Uterus (tissue), 4 donors: ENCODE results near the gene INPPL1. TPM values are rescaled to one million over a fixed set of nuclear protein-coding genes. Genes with fewer than 3 reads are reported as not detected.

Source experiments
- DNase-seq, 2 donors: peaks; one replicate each; pipeline ENCODE4 v3.0.0-alpha.2; 2019 to 2020
- H3K27ac ChIP-seq, 2 donors: fragments of 200-600 bp; sonication (generic); 1 replicate in 1 of 2; 2 replicates in 1 of 2; pipeline ENCODE4 v1.5.1; 2016 to 2018
- H3K27me3 ChIP-seq, 2 donors: fragments of 200-600 bp; sonication (generic); one replicate each; pipeline ENCODE4 v1.5.1; 2018 to 2019; ENCODE audit warnings: control low read depth in 1 of 2
- H3K36me3 ChIP-seq, 2 donors: fragments of 200-600 bp; sonication (generic); one replicate each; pipeline ENCODE4 v1.5.1; 2019; ENCODE audit warnings: control low read depth in 1 of 2
- H3K4me1 ChIP-seq, 2 donors: fragments of 200-600 bp; sonication (generic); one replicate each; pipeline ENCODE4 v1.5.1; 2018 to 2019; ENCODE audit warnings: control low read depth in 1 of 2
- H3K4me3 ChIP-seq, 2 donors: fragments of 200-600 bp; sonication (generic); 1 replicate in 1 of 2; 2 replicates in 1 of 2; pipeline ENCODE4 v1.5.1; 2018 to 2019; ENCODE audit warnings: mild to moderate bottlenecking in 1 of 2
- H3K9me3 ChIP-seq, 2 donors: fragments of 200-600 bp; sonication (generic); one replicate each; pipeline ENCODE4 v1.5.1; 2019; ENCODE audit warnings: control low read depth in 1 of 2
- POLR2A ChIP-seq, 2 donors: fragments of 450-650 bp; IDR thresholded peaks; one replicate each; pipeline ENCODE4 v1.6.1; 2016; ENCODE audit warnings: antibody characterized with exemption in 2 of 2, mild to moderate bottlenecking in 1 of 2, moderate library complexity in 1 of 2
- intact Hi-C: fragments of 100-400 bp; cut with DNase I; formaldehyde crosslinking; loops from one replicate; pipeline ENCODE4 v1.15.1; 2023; ENCODE audit warnings: low total_unique reads
- total RNA-seq, 4 donors: library from RNA; depleted of rRNA in 3 of 4; stranded (reverse); fragments of >200 nt in 3 of 4; gene quantifications; one replicate each; pipeline versions ENCODE4 v1.1.0 to v1.2.4, GENCODE V29; 2014 to 2023
- TF ChIP-seq, protein P1 (sequence below), 4 experiments: fragments of 200-600 bp in 2 of 4; fragments of 450-650 bp in 2 of 4; sonication (generic) in 2 of 4; IDR thresholded peaks; one replicate each; pipeline ENCODE4 v1.5.1; 2016 to 2019; ENCODE audit warnings: antibody characterized with exemption in 4 of 4, mild to moderate bottlenecking in 2 of 4, moderate library complexity in 1 of 4
- donor health status: DM: yes; HTN: yes; CAD: no.

The INPPL1 gene
- total RNA-seq, 4 donors from 2014 or later, result 47.1 to 200 (median 50.8) TPM

DNA sequence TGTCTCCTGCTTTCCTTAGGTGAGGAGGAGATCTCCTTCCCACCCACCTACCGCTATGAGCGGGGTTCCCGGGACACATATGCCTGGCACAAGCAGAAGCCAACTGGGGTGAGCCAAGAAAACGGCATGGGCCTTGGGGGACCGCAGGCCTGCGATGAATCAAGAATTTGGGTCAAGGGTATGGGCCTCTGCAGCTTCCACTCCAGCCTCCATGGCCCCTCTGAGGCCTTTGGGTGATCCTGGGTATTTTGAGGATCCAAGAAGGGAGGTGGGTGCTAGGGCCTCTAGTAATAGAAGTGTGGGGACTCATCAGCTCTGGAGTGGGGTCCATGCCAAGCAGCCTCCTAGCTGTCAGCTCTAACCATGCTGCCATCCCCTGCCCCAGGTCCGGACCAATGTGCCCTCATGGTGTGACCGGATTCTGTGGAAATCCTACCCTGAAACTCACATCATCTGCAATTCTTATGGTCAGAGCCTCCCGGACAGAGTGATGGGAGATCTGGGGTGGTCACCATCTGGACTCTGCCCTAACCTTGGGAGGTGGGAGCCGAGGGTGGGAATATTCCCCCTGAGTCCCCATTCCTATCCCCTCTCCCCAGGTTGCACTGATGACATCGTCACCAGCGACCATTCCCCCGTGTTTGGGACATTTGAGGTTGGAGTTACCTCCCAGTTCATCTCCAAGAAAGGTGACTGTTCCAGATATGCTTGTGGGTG lies 8.6 kb downstream of the INPPL1 start:
- no peaks in the 10 kb centered on the region for H3K36me3 ChIP-seq
- H3K9me3 ChIP-seq, result no peaks in the 10 kb centered on the region
- DNase-seq, result no peak
- no peaks in the 10 kb centered on the region for H3K27me3 ChIP-seq
- no peaks in the 10 kb centered on the region for H3K4me1 ChIP-seq
- no peak overlapping the region for H3K4me3 ChIP-seq
- no peak for TF ChIP-seq POLR2A (IDR thresholded peaks at IDR 0.05)
- TF ChIP-seq, protein P1, sequence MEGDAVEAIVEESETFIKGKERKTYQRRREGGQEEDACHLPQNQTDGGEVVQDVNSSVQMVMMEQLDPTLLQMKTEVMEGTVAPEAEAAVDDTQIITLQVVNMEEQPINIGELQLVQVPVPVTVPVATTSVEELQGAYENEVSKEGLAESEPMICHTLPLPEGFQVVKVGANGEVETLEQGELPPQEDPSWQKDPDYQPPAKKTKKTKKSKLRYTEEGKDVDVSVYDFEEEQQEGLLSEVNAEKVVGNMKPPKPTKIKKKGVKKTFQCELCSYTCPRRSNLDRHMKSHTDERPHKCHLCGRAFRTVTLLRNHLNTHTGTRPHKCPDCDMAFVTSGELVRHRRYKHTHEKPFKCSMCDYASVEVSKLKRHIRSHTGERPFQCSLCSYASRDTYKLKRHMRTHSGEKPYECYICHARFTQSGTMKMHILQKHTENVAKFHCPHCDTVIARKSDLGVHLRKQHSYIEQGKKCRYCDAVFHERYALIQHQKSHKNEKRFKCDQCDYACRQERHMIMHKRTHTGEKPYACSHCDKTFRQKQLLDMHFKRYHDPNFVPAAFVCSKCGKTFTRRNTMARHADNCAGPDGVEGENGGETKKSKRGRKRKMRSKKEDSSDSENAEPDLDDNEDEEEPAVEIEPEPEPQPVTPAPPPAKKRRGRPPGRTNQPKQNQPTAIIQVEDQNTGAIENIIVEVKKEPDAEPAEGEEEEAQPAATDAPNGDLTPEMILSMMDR (IDR thresholded peaks at IDR 0.05), result no peak
- intact Hi-C loops, result no loop called here
- no peak overlapping the region for H3K27ac ChIP-seq

DNA sequence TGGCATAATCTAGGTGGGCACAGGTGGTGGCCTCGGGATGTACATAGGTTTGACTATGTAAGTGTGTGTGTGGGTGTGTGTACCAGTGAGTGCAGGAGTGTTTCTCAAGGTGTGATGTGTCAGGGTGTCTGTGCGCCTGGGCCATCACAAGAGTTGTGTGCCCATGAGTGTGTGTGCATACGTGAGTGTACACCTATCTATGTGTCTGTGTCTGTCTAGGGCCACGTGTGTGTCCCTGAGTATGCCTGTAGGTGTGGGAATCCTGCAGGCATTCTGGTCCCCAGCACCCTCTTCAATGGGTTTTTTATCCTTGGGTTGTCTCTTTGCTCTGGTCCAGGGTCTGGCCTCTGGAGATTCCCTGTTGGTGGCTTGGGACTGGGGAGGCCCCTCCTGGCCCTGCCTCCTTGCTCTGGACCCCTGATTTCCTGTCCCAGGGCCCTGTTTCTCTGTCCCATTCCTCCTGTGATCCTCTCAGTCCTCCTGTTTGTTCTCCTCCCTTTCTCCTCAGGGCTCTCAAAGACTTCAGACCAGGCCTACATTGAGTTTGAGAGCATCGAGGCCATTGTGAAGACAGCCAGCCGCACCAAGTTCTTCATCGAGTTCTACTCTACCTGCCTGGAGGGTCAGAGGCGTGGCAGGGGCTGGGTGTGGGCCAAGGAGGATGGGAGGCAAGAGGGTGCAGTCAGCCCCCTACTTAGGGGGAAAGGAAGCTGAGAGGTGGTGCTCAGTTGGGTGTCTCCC lies 9.4 kb downstream of the INPPL1 start:
- intact Hi-C loops, result no loop called here
- Histone ChIP-seq H3K27ac (no peak overlapping the region), H3K27me3 (no peaks in the 10 kb centered on the region), H3K4me3 (no peak overlapping the region), H3K4me1 (peaks cover 0 to 2% of the 10 kb centered on the region in 2 donors), H3K9me3 (no peaks in the 10 kb centered on the region), H3K36me3 (no peaks in the 10 kb centered on the region)
- no peak for DNase-seq
- no peak for TF ChIP-seq POLR2A (IDR thresholded peaks at IDR 0.05)
- TF ChIP-seq, protein P1 (IDR thresholded peaks at IDR 0.05), result no peak

DNA sequence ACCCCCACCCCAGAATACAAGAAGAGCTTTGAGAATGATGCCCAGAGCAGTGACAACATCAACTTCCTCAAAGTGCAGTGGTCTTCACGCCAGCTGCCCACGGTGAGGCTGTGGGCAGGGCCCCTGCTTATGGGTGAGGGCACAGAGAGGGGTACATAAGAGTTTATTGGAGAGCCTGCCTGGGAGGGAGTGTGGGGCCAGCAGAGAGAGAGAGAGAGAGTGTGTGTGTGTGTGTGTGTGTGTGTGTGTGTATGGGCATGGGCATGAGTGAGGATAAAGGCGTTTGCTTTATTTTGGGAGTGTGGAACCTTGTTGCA lies 9.9 kb downstream of the INPPL1 start:
- no peak for DNase-seq
- no peaks in the 10 kb centered on the region for H3K36me3 ChIP-seq
- no peak overlapping the region for H3K4me3 ChIP-seq
- H3K27me3 ChIP-seq, result no peaks in the 10 kb centered on the region
- intact Hi-C loops, result no loop called here
- no peak overlapping the region for H3K27ac ChIP-seq
- TF ChIP-seq, protein P1 (IDR thresholded peaks at IDR 0.05), result no peak
- no peak for TF ChIP-seq POLR2A (IDR thresholded peaks at IDR 0.05)
- peaks cover 0 to 7% of the 10 kb centered on the region in 2 donors for H3K4me1 ChIP-seq
- H3K9me3 ChIP-seq, result no peaks in the 10 kb centered on the region

DNA sequence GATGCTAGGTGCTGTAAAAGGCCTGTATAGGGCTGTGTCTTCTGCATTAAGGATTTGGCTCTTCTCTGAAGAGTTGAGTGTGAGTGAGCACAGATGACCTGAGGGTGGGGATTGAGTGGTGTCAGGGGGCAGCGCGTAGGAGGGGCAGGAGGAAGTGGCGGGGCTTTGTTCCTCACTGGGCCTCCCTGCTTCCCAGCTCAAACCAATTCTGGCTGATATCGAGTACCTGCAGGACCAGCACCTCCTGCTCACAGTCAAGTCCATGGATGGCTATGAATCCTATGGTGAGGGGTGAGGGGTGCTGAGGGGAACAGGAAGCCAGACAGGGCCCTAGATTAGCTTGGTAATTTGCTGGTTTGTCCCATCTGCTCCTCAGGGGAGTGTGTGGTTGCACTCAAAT lies 10.4 kb downstream of the INPPL1 start:
- no peaks in the 10 kb centered on the region for H3K9me3 ChIP-seq
- TF ChIP-seq POLR2A (IDR thresholded peaks at IDR 0.05), result no peak
- TF ChIP-seq, protein P1 (IDR thresholded peaks at IDR 0.05), result no peak
- H3K27ac ChIP-seq, result no peak overlapping the region
- H3K4me1 ChIP-seq, result peaks cover 0 to 12% of the 10 kb centered on the region in 2 donors
- H3K4me3 ChIP-seq, result no peak overlapping the region
- no peaks in the 10 kb centered on the region for H3K27me3 ChIP-seq
- no peak for DNase-seq
- intact Hi-C loops, result no loop called here
- H3K36me3 ChIP-seq, result no peaks in the 10 kb centered on the region

DNA sequence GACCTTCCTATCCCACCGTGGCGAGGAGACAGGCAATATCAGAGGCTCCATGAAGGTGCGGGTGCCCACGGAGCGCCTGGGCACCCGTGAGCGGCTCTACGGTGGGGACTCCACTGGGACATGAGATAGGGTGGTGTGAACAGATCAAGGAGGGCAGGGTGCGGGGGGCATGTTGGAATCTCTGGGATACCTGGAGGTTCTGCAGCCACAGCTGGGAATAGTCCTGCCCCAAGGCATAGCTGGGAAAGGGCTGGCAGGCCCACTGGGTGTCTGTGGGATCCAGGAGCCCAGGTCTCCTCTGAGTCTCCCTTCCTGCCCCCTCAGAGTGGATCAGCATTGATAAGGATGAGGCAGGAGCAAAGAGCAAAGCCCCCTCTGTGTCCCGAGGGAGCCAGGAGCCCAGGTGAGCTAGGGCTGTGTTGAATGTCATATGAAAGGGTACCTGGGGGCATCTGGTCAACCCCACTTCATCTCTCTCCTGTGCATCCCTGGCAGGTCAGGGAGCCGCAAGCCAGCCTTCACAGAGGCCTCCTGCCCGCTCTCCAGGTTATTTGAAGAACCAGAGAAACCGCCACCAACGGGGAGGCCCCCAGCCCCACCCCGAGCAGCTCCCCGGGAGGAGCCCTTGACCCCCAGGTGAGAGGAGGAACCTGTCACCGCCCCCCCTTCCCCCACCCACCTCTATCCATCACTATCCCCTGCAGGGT lies 10.9 kb downstream of the INPPL1 start:
- intact Hi-C loops, result no loop called here
- peaks cover 0 to 14% of the 10 kb centered on the region in 2 donors for H3K4me1 ChIP-seq
- no peak for DNase-seq

More for the DNA sequence above, 10.9 kb downstream of the INPPL1 start:
- Histone ChIP-seq H3K4me3 (no peak overlapping the region), H3K36me3 (no peaks in the 10 kb centered on the region), H3K9me3 (no peaks in the 10 kb centered on the region), H3K27me3 (no peaks in the 10 kb centered on the region), H3K27ac (no peak overlapping the region)
- TF ChIP-seq POLR2A (IDR thresholded peaks at IDR 0.05), result no peak
- TF ChIP-seq, protein P1 (IDR thresholded peaks at IDR 0.05), result no peak
